WERI-Rb-1 (cell line): ENCODE measurements around the gene TMEM223.
A peak's percentile ranks its signal among the peaks of the same experiment; 100 is the strongest.

ENCODE experiments used
- DNase-seq: peaks from one replicate; pipeline ENCODE4 v3.0.0-alpha.2; 2020
- H3K27ac ChIP-seq: fragments of 250-450 bp; sonication (Bioruptor Pico); 2 replicates; pipeline ENCODE4 v1.5.1; 2020; ENCODE audit warnings: mild to moderate bottlenecking, moderate library complexity
- H3K27me3 ChIP-seq: fragments of 250-450 bp; sonication (Bioruptor Pico); 2 replicates; pipeline ENCODE4 v1.5.1; 2021; ENCODE audit warnings: mild to moderate bottlenecking, low read depth, moderate library complexity; ENCODE audit not compliant: insufficient read depth, severe bottlenecking
- H3K36me3 ChIP-seq: fragments of 250-450 bp; sonication (Bioruptor Pico); 2 replicates; pipeline ENCODE4 v1.5.1; 2020; ENCODE audit warnings: mild to moderate bottlenecking, moderate library complexity
- H3K4me3 ChIP-seq: 2 replicates; pipeline ENCODE4 v1.5.1; 2011; ENCODE audit warnings: low read depth, mild to moderate bottlenecking, control low read depth, low read length
- H3K9me3 ChIP-seq: fragments of 250-450 bp; sonication (Bioruptor Pico); 2 replicates; pipeline ENCODE4 v1.5.1; 2021; ENCODE audit warnings: mild to moderate bottlenecking, moderate library complexity; ENCODE audit not compliant: severe bottlenecking
- CTCF ChIP-seq: IDR thresholded peaks from 2 replicates; pipeline ENCODE4 v1.5.1; 2011; ENCODE audit warnings: low read depth, mild to moderate bottlenecking, control low read depth, inconsistent platforms, low read length

Gene TMEM223

GRCh38 chr11:62811659-62812058 lies 19.9 kb upstream of the TMEM223 start:
- TF ChIP-seq CTCF = no peak
- Histone ChIP-seq H3K27ac (no peak overlapping the region), H3K9me3 (no peaks in the 10 kb centered on the region), H3K4me3 (no peak overlapping the region), H3K27me3 (no peaks in the 10 kb centered on the region), H3K36me3 (peaks cover 14% of the 10 kb centered on the region)
- peak; percentile 18 for DNase-seq

- Histone ChIP-seq H3K27me3 (no peaks in the 10 kb centered on the region), H3K9me3 (no peaks in the 10 kb centered on the region), H3K36me3 (peaks cover 11% of the 10 kb centered on the region), H3K27ac (no peak overlapping the region), H3K4me3 (no peak overlapping the region)
- DNase-seq = no peak
- TF ChIP-seq CTCF = no peak
Measured at GRCh38 chr11:62810748-62811147, 18.9 kb upstream of the TMEM223 start.

GRCh38 chr11:62806611-62807121 lies 14.9 kb upstream of the TMEM223 start:
- peak overlapping the region; percentile 82 for H3K27ac ChIP-seq
- no peak overlapping the region for H3K4me3 ChIP-seq
- H3K36me3 ChIP-seq = peaks cover 27% of the 10 kb centered on the region
- no peaks in the 10 kb centered on the region for H3K27me3 ChIP-seq
- no peaks in the 10 kb centered on the region for H3K9me3 ChIP-seq
- no peak for DNase-seq
- no peak for TF ChIP-seq CTCF

GRCh38 chr11:62805961-62806441 lies 14.2 kb upstream of the TMEM223 start:
- TF ChIP-seq CTCF = no peak
- Histone ChIP-seq H3K4me3 (peak overlapping the region; percentile 75), H3K27ac (peak overlapping the region; percentile 82), H3K9me3 (no peaks in the 10 kb centered on the region), H3K27me3 (no peaks in the 10 kb centered on the region), H3K36me3 (peaks cover 34% of the 10 kb centered on the region)
- peak; percentile 27 for DNase-seq

GRCh38 chr11:62805076-62805892 lies 13.5 kb upstream of the TMEM223 start, which contains the start of gene NXF1:
Gene NXF1 (minus strand): TSS chr11:62805440. CDS start chr11:62805356, 84 bp downstream.
- Histone ChIP-seq H3K27ac (peak within 1 kb of the TSS; percentile 82), H3K9me3 (no peaks in the 10 kb centered on the region)
- TF ChIP-seq CTCF = no peak

More at GRCh38 chr11:62805076-62805892, 13.5 kb upstream of the TMEM223 start, which contains the start of gene NXF1:
- H3K27me3 ChIP-seq = no peaks in the 10 kb centered on the region
- H3K36me3 ChIP-seq = peaks cover 39% of the 10 kb centered on the region
- DNase-seq = peak; percentile 95
- peak within 1 kb of the TSS; percentile 75 for H3K4me3 ChIP-seq
